GM19324 (cell line): Measurements from ENCODE around the gene SAP25.

Experiments used
- ATAC-seq: cut with Tn5 transposase; IDR thresholded peaks from one replicate; pipeline ENCODE4 v1.9.1; 2021; ENCODE audit warnings: mild to moderate bottlenecking, moderate library complexity; ENCODE audit not compliant: unreplicated experiment, low FRiP score

The SAP25 gene

DNA sequence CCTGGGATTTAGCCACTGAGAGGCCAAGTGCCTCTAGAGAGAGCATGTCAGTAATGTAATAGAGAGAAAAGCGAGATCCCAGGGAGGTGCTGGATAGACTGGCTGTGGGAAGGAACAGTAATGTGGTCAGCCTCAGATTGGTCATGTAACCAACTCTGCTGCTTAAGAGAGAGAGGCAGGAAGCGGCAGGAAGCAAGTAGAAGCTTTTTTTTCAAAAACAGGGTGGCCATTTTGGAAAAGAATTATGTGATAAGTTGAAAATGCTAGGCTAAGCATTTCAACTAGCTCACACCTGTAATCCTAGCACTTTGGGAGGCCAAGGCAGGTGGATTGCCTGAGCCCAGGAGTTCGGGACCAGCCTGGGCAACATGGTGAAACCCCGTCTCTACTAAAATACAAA, 24.7 kb upstream of the SAP25 start:
- ATAC-seq: no peak

- no peak for ATAC-seq
Observed at GRCh38 chr7:100595188-100595587, 21.5 kb upstream of the SAP25 start.

GRCh38 chr7:100591596-100591995, 17.9 kb upstream of the SAP25 start:
- ATAC-seq: no peak

- ATAC-seq: no peak
Observed at GRCh38 chr7:100590077-100590737, 16.5 kb upstream of the SAP25 start.

- ATAC-seq: no peak
Observed at GRCh38 chr7:100589341-100589947, 15.7 kb upstream of the SAP25 start.

DNA sequence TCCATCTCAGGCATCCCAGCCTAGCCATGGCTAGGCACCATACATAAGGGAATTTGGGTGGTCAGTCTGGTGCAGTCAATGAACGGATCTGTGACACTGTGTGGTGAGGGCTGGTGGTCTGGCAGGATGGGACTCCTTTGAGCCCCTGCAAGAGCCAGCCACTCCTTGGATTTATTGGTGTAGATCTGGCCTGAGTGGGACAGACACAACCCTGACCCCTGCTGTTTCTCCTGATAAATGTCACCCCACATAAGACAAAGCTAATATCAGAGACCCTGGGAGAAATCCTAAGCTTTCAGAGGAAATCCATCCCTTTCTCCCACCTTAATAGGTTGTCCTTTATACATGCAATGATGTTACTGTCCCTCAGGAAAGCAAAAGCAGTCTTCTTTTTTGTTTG, 14.7 kb upstream of the SAP25 start:
- ATAC-seq: no peak

- ATAC-seq: peak; percentile 92
Observed at GRCh38 chr7:100586266-100587025, 12.7 kb upstream of the SAP25 start, which contains the start of gene FBXO24. Gene FBXO24, plus strand, starts transcription at chr7:100586328. Its CDS starts 298 bp downstream, at chr7:100586626.

DNA sequence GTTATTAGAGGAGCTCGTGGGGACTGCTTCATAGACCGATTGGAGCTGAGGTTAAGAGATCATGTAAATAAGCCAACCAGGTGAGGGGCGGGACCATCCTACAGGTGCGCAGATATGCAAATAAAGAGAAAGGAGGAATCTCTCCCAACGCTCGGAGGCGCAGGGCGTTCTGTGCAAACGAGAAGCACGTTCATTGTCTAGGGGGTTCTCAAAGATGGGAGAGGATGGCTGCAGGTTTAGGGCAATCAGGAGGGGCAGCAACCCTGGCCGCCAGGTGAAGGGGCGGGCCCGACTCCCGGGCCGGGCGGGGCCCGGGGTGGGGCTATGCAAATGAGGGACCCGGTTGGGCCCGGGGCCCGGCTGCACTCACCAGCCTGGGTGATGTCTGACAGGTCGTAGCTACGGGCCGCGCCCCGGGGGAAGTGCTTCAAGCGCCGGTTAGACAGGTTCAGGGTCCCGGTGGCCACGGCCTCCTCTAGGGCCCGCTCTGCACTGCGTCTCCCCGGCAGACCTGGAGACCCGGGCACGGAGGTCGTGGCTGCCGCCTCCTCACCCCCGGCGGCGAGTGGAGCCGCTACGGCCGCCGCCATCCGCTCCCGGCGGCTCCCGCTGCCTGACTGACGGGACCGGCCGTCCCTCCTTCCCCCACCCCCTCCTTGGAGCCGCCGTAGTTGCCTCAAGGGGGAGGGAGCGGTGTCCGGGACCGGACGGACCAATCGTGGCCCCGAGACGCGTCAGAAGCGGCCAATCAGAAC, 12.0 kb upstream of the SAP25 start, which contains the start of gene LRCH4:
TSS of gene LRCH4 (minus strand) at position 619 of the 755 bp plus-strand sequence. CDS start at position 590, 29 bp downstream.
- peak; percentile 29 for ATAC-seq

- ATAC-seq: no peak
Observed at GRCh38 chr7:100584683-100585510, 11.2 kb upstream of the SAP25 start.

DNA sequence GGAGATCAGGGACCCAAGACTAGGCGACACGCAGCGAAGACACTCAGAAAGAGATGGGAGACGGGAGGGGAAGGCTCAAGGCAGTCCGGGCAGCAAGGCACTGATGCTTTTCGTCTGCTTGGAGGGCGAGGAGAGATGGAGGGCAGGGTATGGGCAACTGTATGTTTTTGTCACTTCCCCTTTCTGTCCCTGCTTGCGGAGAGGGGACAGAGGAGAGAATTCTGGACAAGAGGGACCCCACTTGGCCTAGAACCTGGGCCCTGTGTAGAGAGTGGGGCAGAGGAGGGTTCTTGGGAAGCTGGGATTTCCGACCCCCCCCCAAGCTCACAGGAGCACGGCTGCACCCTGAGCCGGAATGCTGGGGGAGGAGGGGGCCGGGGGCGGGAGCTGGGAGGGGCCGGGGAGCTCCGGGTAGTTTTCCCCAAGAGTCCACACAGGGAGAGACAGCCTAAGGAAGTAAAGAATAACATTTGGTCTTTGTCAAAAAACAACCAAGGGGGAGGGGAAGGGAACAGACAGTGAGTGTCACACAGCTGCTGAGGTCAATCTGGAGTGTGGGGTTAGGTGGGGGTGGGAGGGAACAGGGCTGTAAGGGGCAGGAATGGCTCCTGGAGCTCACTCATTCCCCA, 10.5 kb upstream of the SAP25 start:
- ATAC-seq: no peak

GRCh38 chr7:100583132-100584053, 9.7 kb upstream of the SAP25 start:
- no peak for ATAC-seq

DNA sequence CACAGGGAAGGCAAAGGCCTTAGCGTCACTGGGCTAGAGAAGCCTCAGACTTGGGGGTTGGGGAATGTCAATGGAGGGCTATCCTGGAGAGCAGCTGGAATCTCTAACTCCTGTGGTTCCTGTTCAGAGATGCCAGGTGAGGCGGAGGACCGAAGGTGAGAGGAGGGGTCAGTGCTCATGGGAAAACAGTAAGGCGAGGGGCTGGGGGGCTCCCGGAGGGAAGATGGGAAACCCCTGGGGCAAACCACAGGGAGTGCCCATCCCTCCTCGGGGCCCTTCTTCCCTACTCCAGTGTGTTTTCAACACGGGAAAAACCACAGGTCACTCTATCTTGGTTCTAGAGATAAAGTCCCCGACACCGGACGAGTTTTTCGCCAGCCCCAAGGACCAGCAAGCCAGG, 8.9 kb upstream of the SAP25 start:
- no peak for ATAC-seq

DNA sequence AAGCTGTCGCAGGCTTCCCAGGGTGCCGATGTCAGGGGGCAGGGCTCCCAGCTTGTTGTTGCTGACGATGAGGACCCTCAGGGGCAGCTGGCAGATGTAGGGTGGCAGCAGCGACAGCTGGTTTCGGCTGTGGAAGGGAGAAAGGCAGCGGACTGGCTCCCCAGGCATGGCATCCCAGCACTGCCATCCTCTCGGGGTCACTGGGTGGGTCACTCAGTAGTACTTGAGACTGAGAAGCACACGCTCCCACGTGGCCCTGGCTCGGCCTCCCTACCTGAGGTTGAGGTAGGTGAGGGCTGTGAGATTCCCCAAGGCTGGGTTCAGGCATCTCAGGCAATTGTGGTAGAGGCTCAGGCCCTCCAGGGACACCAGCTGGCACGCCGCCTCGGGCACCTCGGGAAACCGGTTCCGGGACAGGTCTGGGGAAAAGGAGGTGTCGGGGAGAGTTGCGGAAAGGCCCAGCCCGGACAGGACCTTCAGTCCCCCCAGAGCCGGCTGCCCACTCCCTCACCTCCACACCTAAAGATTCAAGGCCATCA, 8.4 kb upstream of the SAP25 start:
- no peak for ATAC-seq

GRCh38 chr7:100580466-100581283, 7.0 kb upstream of the SAP25 start:
- no peak for ATAC-seq

- ATAC-seq: no peak
Observed at GRCh38 chr7:100578246-100579183, 4.8 kb upstream of the SAP25 start.

GRCh38 chr7:100577507-100577906, 3.8 kb upstream of the SAP25 start:
- no peak for ATAC-seq
